Epidermal melanocyte (primary cell): ENCODE data around the gene CHML.
"Not testable (repeated sequence)": the region's sequence is repeated elsewhere in the genome, so short reads cannot be mapped to it uniquely, and the experiment has no call there.

Source experiments
- DNase-seq: peaks from one replicate; pipeline ENCODE4 v3.0.0; 2011; ENCODE audit warnings: low spot score; ENCODE audit not compliant: insufficient read length

The CHML gene

GRCh38 chr1:241640149-241640866 lies at the start of gene CHML, which contains the start of gene OPN3:
CHML (minus strand) TSS chr1:241640369; CDS start chr1:241635766, 4,603 bp downstream.
OPN3 (minus strand) TSS chr1:241640369; CDS start chr1:241640254, 115 bp downstream.
- peak; percentile 91 for DNase-seq

GRCh38 chr1:241688940-241689368 lies 48.8 kb upstream of the CHML start:
- DNase-seq, result no peak

- DNase-seq, result no peak
Observed at GRCh38 chr1:241684108-241684507, 43.9 kb upstream of the CHML start.

- DNase-seq, result no peak
Observed at GRCh38 chr1:241682921-241683320, 42.8 kb upstream of the CHML start.

GRCh38 chr1:241681861-241682448 lies 41.8 kb upstream of the CHML start:
- DNase-seq, result not testable (repeated sequence)

GRCh38 chr1:241679961-241680360 lies 39.8 kb upstream of the CHML start:
- DNase-seq, result no peak

GRCh38 chr1:241679404-241679803 lies 39.2 kb upstream of the CHML start:
- DNase-seq, result no peak

GRCh38 chr1:241678536-241678935 lies 38.4 kb upstream of the CHML start:
- DNase-seq, result no peak

- DNase-seq, result no peak
Observed at GRCh38 chr1:241677201-241677600, 37.0 kb upstream of the CHML start.

GRCh38 chr1:241675983-241676382 lies 35.8 kb upstream of the CHML start:
- no peak for DNase-seq

GRCh38 chr1:241674805-241675384 lies 34.7 kb upstream of the CHML start:
- no peak for DNase-seq

GRCh38 chr1:241672301-241672700 lies 32.1 kb upstream of the CHML start:
- DNase-seq, result no peak

GRCh38 chr1:241666419-241666818 lies 26.2 kb upstream of the CHML start:
- no peak for DNase-seq

- DNase-seq, result no peak
Observed at GRCh38 chr1:241660424-241660972, 20.3 kb upstream of the CHML start.

GRCh38 chr1:241659016-241659415 lies 18.8 kb upstream of the CHML start:
- DNase-seq, result not testable (repeated sequence)

- DNase-seq, result no peak
Observed at GRCh38 chr1:241658081-241658793, 18.1 kb upstream of the CHML start.

- no peak for DNase-seq
Observed at GRCh38 chr1:241654641-241655040, 14.5 kb upstream of the CHML start.

GRCh38 chr1:241654019-241654418 lies 13.8 kb upstream of the CHML start:
- DNase-seq, result no peak

- DNase-seq, result no peak
Observed at GRCh38 chr1:241652012-241652411, 11.8 kb upstream of the CHML start, which contains the start of gene WDR64. WDR64 (plus strand) TSS chr1:241652281; CDS start chr1:241652485, 204 bp downstream.

- no peak for DNase-seq
Observed at GRCh38 chr1:241648159-241648558, 8.0 kb upstream of the CHML start.

- no peak for DNase-seq
Observed at GRCh38 chr1:241647658-241648057, 7.5 kb upstream of the CHML start.

GRCh38 chr1:241646201-241646600 lies 6.0 kb upstream of the CHML start:
- DNase-seq, result no peak
